ENCODE measurements around the gene SMU1.
"Not testable (repeated sequence)": the region's sequence is repeated elsewhere in the genome, so short reads cannot be mapped to it uniquely, and the experiment has no call there.

The SMU1 gene

GRCh38 chr9:33024126-33024965 is 52.1 kb downstream of the SMU1 start:
- DNase-seq: peak in 34 of 42 donors; percentile 13 to 62 (median 37)
- intact Hi-C loops (cut with DNase I): loop anchor here (2.0 kb wide), 1 partner anchor 24 kb away; the partner anchor contains the start of gene APTX

DNA sequence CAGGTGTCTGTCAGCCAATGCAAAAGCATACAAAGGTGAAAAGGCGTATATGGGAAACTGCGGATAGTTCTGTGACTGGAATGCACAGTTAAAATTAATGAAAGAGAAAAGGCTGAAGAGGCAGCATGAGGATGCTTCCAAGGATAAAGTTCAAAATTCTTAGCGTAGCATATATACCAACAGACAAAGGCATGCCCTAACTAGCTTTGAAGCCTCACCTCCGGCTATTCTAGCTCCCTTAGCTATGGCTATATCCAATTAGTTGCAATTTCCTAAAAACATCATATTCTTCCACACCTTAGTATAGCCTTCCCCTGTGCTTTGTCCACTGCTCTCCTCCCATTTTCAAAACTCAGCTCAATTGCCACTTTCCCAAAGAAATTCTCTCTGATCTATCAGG is 52.8 kb downstream of the SMU1 start:
- DNase-seq: no peak
- intact Hi-C loops (cut with DNase I): loop anchor here (2.0 kb wide), 1 partner anchor 23 kb away; the partner anchor contains the start of gene APTX

DNA sequence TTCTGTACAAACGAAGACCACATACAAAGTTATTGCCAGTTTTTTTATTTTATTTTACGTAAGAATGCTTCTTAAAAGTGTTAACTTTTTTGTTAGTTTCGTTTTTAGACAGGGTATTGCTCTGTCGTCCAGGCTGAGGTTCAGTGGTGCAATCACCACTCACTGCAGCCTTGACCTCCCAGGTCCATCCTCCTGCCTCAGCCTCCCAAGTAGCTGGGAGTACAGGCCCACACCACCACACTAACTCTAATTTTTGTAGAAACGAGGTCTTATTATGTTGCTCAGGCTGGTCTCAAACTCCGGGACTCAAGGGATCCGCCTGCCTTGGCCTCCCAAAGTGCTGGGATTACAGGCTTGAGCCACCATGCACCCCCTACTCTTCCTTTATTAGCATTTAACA is 53.7 kb downstream of the SMU1 start:
- intact Hi-C loops (cut with DNase I): no loop called here
- DNase-seq: no peak

- no peak for DNase-seq
- intact Hi-C loops (cut with DNase I): no loop called here
Observed at GRCh38 chr9:33022303-33022702, 54.2 kb downstream of the SMU1 start.

GRCh38 chr9:33019797-33020196 is 56.7 kb downstream of the SMU1 start:
- DNase-seq: no peak
- intact Hi-C loops (cut with DNase I): no loop called here

- intact Hi-C loops (cut with DNase I): no loop called here
- DNase-seq: no peak
Observed at GRCh38 chr9:33017283-33018041, 59.0 kb downstream of the SMU1 start.

GRCh38 chr9:33014665-33015014 is 61.8 kb downstream of the SMU1 start:
- DNase-seq: no peak
- intact Hi-C loops (cut with DNase I): no loop called here

DNA sequence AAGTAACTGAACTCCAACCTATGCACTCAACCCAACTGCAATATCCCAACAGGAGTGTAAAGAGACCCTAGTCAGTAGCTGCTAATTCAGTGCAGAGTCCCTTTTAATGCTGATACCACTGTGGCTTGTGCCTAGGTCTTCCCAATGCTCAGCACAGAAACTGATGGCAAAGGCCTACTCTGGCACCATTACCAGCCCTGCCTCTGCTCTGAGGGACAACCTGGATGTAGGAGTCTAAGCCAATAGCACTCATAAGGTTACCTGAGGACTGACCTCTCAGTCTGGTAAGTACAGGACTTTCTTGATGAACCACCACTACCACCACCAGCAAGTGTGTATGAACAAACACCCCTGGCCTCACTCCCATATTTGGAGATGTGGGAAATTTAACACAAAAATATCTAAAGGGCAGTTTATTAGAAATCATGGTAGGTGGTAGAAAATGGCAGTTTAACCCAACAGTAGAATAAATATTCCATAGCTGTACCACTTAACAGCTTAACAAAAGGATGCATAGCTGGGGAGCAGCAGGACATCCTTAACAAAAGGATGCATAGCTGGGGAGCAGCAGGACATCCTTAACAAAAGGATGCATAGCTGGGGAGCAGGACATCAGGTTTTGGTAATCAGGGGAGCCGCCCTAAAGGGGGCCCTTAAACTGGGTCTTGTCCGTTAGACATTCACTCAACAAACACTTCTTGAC is 62.4 kb downstream of the SMU1 start:
- intact Hi-C loops (cut with DNase I): no loop called here
- DNase-seq: no peak

GRCh38 chr9:33012328-33013069 is 64.0 kb downstream of the SMU1 start:
- no peak for DNase-seq
- intact Hi-C loops (cut with DNase I): no loop called here

DNA sequence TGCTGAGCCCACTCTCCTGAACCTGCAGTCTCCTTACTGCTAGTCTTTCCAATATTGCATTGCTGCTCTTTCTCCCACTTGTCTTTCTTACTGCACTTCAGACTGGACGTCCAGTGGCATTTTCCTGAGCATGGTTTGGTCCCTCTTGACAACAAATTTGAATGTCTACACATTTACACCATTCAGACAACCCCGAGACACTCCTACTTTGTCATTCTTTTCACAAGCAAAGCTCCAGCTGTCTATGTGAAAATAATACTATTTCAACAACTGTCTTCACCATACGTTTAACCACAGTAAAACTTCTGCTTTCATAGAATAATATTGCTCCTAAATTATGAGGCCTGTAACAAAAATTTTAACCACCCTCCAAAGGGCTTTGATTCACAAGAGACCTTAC is 64.6 kb downstream of the SMU1 start:
- no peak for DNase-seq
- intact Hi-C loops (cut with DNase I): no loop called here

- intact Hi-C loops (cut with DNase I): no loop called here
- DNase-seq: no peak
Observed at GRCh38 chr9:33007755-33008154, 68.7 kb downstream of the SMU1 start.

GRCh38 chr9:33005335-33005734 is 71.1 kb downstream of the SMU1 start:
- DNase-seq; intact Hi-C loops (cut with DNase I): not testable (repeated sequence)

DNA sequence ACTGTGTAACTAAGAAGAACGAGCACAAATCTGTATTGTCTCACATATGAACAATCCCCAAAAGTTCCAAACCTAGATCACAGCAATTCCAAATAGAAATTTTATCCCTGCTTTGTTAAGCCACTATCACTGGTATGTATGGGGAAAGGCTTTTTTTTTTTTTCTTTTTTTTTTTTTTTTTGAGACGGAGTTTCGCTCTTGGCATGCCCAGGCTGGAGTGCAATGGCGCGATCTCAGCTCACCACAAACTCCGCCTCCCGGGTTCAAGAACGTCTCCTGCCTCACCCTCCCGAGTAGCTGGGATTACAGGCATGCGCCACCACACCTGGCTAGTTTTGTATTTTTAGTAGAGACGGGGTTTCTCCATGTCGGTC is 75.8 kb downstream of the SMU1 start:
- peak in 20 of 42 donors; percentile 12 to 51 (median 19) for DNase-seq
- intact Hi-C loops (cut with DNase I): loop anchor here (2.0 kb wide), 1 partner anchor 24 kb away; the partner anchor contains the start of gene DNAJA1

DNA sequence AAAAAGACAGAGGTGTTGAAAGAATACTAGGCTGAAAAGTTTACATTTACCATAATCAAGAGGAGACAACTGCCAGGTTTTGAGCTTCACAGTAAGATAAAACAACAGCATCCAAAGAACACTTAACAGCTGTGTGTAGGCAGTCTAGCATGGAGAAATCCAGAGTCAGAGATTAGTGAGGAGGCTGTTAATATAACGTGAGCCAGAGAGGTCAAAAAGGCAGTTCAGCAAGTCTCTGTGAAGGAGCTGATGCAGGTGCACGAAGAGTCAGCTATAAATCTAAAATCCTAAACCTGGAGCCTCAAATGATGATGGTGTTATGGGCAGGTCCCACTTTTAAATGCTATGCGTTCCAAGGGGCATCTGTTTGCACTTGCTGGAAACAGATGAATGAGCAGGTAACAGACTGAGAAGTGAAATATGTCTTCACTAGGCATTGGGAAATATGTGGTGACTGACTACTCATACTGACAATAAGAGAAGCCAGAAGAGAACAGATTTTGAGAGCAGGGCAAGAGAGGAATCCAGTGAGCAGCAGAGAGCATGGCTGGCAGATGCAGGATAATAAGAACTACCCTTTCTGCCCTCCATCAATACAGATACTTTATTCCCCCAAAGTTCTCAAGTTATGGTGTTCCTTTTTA is 83.8 kb downstream of the SMU1 start:
- intact Hi-C loops (cut with DNase I): no loop called here
- DNase-seq: peak in 7 of 42 donors; percentile 8 to 47 (median 16)

DNA sequence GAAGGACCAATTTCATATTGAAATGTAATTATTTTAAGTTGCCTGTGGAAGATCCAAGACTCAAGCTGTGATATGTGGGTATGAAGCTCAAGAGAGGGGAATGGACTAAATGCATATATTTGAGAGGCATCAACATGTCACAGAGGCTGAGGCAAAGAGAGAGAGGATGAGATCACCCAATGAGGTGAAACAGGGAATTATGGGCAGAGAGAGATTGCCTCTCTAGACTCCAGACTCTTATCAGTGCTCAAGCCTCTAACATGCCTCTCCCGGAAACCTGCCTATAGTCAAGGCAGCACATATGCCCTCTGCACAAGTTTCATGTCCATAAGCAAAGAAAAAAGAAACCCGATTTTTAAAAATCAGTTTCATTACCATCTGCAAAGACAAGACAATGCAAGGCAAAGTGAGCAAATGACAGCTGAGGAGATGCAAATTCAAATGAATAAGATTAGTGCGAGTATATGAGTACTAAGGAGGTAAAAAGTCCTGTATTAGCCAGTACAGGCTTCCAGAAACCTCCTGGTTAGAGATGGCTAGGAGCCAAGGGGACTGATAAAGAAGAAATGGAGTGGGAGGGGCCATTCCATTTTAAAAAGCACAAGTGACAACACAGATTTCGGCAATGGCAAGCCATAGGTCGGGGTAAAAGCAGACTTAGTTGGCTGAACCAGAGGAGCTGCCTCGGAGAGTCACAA is 84.4 kb downstream of the SMU1 start:
- no peak for DNase-seq
- intact Hi-C loops (cut with DNase I): no loop called here

Data from head of caudate nucleus (tissue), 42 donors.